ENCODE results near the gene ZNF91. TPM values are rescaled to one million over a fixed set of nuclear protein-coding genes. Genes with fewer than 3 reads are reported as not detected.

The ZNF91 gene
- total RNA-seq (2022; extraction: Qiagen RNA extraction): 0.18 to 0.31 TPM (median 0.25 TPM) in 5 replicates

DNA sequence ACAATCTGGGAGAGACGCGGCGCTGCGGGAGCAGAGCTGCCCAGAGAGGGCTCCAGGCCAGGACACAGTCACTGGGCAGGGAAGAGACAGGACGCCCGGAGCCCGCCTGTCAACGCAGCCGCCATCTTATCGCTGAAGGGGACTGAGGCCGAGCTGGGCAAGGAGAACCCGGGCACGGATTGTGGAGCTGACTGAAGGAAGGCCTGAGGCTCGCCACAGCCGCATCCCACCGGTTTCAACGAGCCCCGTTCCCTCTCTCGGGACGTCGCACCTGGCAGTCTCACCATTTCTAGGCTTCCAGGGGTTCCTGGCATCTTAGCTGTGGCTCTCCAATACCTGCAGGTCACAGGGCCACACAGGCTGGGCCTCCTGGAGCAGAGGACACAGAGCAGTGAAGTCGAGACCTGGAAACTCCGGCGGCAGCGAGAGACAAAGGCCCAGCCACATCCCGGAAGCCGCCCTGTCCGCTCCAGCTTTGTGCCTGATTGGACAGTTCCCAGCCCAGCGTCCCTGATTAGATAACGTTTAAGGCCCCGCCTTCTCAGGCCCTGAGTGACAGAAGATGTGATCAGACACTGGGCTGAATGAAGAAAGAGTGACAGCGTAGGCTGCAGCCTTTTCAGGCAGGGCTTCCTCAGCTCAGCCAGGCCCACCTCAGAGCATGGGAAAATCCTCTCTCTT, at the start of gene ZNF91:
Gene ZNF91, minus strand, starts transcription at position 431 of the 681 bp plus-strand sequence. Its CDS starts 117 bp downstream, at position 314.

Other genes with a start within 250 kb of the ZNF91 start
- gene ZNF724, start 145.1 kb downstream of the ZNF91 start, total RNA-seq (2022; extraction: Qiagen RNA extraction): 0.58 to 0.89 TPM (median 0.79 TPM) in 5 replicates